Brain microvascular endothelial cell (primary cell): ENCODE results near the gene UBR3.

Experiments
- DNase-seq: peaks from one replicate; pipeline ENCODE4 v3.0.0-alpha.2; 2020
- H3K27ac ChIP-seq: fragments of 250-450 bp; sonication (Bioruptor Pico); 2 replicates; pipeline ENCODE4 v1.5.1; 2020; ENCODE audit warnings: mild to moderate bottlenecking, moderate library complexity
- H3K27me3 ChIP-seq: fragments of 250-450 bp; sonication (Bioruptor Pico); replicated peaks from 2 replicates; pipeline ENCODE4 v1.5.1; 2020; ENCODE audit warnings: mild to moderate bottlenecking
- H3K36me3 ChIP-seq: fragments of 250-450 bp; sonication (Bioruptor Pico); replicated peaks from 2 replicates; pipeline ENCODE4 v1.5.1; 2020; ENCODE audit warnings: mild to moderate bottlenecking
- H3K4me3 ChIP-seq: 2 replicates; pipeline ENCODE4 v1.5.1; 2011; ENCODE audit warnings: low read depth, mild to moderate bottlenecking, control low read depth, low read length, moderate library complexity
- in situ Hi-C: cut with HindIII; loops from 2 replicates; pipeline ENCODE4 v1.10.0; 2017; ENCODE audit warnings: low sequenced_read_pairs, low pct_ligation_motif_present
- TF ChIP-seq, protein P1 (sequence below): IDR thresholded peaks from 2 replicates; pipeline ENCODE4 v1.5.1; 2011; ENCODE audit warnings: low read depth, mild to moderate bottlenecking, moderate library complexity, low read length, control low read depth, inconsistent platforms; ENCODE audit errors: missing control alignments

The UBR3 gene

DNA sequence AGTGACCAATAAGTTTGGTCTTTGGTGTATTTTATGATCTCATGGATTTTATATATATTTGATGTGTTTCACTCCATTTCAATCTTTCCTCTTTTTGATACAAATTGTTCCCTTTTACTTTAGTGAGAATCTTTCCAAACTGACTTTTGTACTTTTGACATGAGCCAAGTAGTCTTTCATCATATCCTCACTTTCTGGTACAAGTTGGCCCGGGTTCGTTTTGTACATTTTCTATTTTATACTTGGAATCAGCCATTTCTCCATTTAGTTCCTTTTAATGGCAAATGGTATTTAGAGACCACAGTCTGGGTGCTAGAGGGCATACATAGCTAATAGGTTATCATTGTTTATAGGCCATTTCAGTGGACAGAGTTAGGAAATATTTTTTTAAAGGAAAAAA is 202.8 kb downstream of the UBR3 start:
- DNase-seq: no peak
- TF ChIP-seq, protein P1, sequence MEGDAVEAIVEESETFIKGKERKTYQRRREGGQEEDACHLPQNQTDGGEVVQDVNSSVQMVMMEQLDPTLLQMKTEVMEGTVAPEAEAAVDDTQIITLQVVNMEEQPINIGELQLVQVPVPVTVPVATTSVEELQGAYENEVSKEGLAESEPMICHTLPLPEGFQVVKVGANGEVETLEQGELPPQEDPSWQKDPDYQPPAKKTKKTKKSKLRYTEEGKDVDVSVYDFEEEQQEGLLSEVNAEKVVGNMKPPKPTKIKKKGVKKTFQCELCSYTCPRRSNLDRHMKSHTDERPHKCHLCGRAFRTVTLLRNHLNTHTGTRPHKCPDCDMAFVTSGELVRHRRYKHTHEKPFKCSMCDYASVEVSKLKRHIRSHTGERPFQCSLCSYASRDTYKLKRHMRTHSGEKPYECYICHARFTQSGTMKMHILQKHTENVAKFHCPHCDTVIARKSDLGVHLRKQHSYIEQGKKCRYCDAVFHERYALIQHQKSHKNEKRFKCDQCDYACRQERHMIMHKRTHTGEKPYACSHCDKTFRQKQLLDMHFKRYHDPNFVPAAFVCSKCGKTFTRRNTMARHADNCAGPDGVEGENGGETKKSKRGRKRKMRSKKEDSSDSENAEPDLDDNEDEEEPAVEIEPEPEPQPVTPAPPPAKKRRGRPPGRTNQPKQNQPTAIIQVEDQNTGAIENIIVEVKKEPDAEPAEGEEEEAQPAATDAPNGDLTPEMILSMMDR: no peak
- H3K4me3 ChIP-seq: no peak overlapping the region
- in situ Hi-C loops: no loop called here
- H3K36me3 ChIP-seq: no peaks in the 10 kb centered on the region
- H3K27me3 ChIP-seq: no peaks in the 10 kb centered on the region
- no peak overlapping the region for H3K27ac ChIP-seq

DNA sequence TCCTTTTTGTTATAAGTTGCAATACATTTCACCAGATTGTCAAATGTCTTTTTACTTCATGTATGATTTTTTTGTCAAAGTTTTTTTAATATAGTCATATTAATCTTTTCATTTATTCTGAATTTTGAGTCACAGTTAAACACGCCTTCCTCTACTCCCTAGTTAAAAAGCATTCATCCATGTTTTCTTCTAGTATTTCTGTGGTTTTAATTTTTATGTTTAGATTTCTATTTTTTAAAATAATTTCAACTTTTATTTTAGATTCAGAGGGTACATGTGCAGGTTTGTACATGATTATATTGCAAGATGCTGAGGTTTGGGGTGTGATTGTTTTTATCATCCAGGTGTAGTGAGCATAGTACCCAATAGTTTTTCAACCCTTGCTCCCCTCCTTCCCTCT is 204.0 kb downstream of the UBR3 start:
- no peak overlapping the region for H3K27ac ChIP-seq
- no peaks in the 10 kb centered on the region for H3K36me3 ChIP-seq
- DNase-seq: no peak
- no peaks in the 10 kb centered on the region for H3K27me3 ChIP-seq
- TF ChIP-seq, protein P1: no peak
- in situ Hi-C loops: no loop called here
- no peak overlapping the region for H3K4me3 ChIP-seq

- no peak for DNase-seq
- Histone ChIP-seq H3K27ac (no peak overlapping the region), H3K4me3 (no peak overlapping the region), H3K27me3 (no peaks in the 10 kb centered on the region), H3K36me3 (no peaks in the 10 kb centered on the region)
- in situ Hi-C loops: no loop called here
- TF ChIP-seq, protein P1: no peak
These were observed 207.3 kb downstream of the UBR3 start for GRCh38 chr2:170034596-170034995.

DNA sequence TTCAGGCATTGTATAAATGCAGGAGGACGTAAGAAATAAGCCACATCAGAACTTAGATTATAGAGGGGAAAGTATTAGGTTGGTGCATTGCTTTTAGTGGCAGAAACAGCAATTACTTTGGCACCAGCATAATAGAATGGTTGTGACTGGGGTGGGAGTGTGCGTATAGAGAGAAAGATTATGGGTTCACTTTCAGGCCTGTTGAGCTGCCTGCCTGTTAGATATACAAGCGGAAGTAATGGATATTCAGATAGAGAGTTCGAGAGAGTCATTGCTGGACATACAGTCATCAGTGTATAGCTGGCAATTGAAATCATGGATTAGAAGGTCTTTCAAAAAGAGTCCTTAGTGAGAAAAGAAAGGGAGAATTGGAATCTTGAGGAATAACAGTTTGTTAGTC is 211.5 kb downstream of the UBR3 start:
- Histone ChIP-seq H3K36me3 (no peaks in the 10 kb centered on the region), H3K27ac (no peak overlapping the region), H3K4me3 (no peak overlapping the region), H3K27me3 (no peaks in the 10 kb centered on the region)
- TF ChIP-seq, protein P1: no peak
- DNase-seq: no peak
- in situ Hi-C loops: no loop called here

- in situ Hi-C loops: no loop called here
- H3K27ac ChIP-seq: no peak overlapping the region
- no peak overlapping the region for H3K4me3 ChIP-seq
- no peak for DNase-seq
- H3K27me3 ChIP-seq: no peaks in the 10 kb centered on the region
- H3K36me3 ChIP-seq: no peaks in the 10 kb centered on the region
- TF ChIP-seq, protein P1: no peak
These were observed 212.3 kb downstream of the UBR3 start for GRCh38 chr2:170039401-170040172.
